RWPE2 (cell line): ENCODE measurements around the gene BSG.

Experiments used
- ATAC-seq: fragments of 200-7000 bp; cut with Tn5 transposase; 3 replicates; pipeline ENCODE4 v1.9.1; 2021; ENCODE audit warnings: low read depth
- DNase-seq: peaks from one replicate; pipeline ENCODE4 v3.0.0-alpha.2; 2020; ENCODE audit warnings: low spot score
- H3K27ac ChIP-seq: fragments of 450-650 bp; 2 replicates; pipeline ENCODE4 v1.5.1; 2017; ENCODE audit warnings: mild to moderate bottlenecking; ENCODE audit not compliant: poor library complexity, severe bottlenecking
- H3K27me3 ChIP-seq: fragments of 250-450 bp; sonication (Bioruptor Pico); 2 replicates; pipeline ENCODE4 v1.5.1; 2021; ENCODE audit warnings: mild to moderate bottlenecking, moderate library complexity; ENCODE audit not compliant: insufficient read depth, poor library complexity, severe bottlenecking
- H3K36me3 ChIP-seq: fragments of 250-450 bp; sonication (Bioruptor Pico); 2 replicates; pipeline ENCODE4 v1.5.1; 2020; ENCODE audit warnings: low read depth, mild to moderate bottlenecking, moderate library complexity
- H3K4me1 ChIP-seq: fragments of 250-450 bp; sonication (Bioruptor Pico); 2 replicates; pipeline ENCODE4 v1.5.1; 2021; ENCODE audit warnings: mild to moderate bottlenecking, moderate library complexity; ENCODE audit not compliant: insufficient read depth, poor library complexity, severe bottlenecking
- H3K4me3 ChIP-seq: fragments of 250-450 bp; sonication (Bioruptor Pico); 2 replicates; pipeline ENCODE4 v1.5.1; 2021; ENCODE audit warnings: mild to moderate bottlenecking, moderate library complexity; ENCODE audit not compliant: severe bottlenecking
- H3K9me3 ChIP-seq: fragments of 250-450 bp; sonication (Bioruptor Pico); 2 replicates; pipeline ENCODE4 v1.5.1; 2021; ENCODE audit warnings: mild to moderate bottlenecking, moderate library complexity; ENCODE audit not compliant: severe bottlenecking
- TF ChIP-seq, protein P1 (sequence below): fragments of 450-650 bp; IDR thresholded peaks from one replicate; pipeline ENCODE4 v1.5.1; 2017; ENCODE audit warnings: mild to moderate bottlenecking, moderate library complexity; ENCODE audit not compliant: poor library complexity, severe bottlenecking

BSG gene

GRCh38 chr19:595326-596262 lies 23.2 kb downstream of the BSG start:
- TF ChIP-seq, protein P1, sequence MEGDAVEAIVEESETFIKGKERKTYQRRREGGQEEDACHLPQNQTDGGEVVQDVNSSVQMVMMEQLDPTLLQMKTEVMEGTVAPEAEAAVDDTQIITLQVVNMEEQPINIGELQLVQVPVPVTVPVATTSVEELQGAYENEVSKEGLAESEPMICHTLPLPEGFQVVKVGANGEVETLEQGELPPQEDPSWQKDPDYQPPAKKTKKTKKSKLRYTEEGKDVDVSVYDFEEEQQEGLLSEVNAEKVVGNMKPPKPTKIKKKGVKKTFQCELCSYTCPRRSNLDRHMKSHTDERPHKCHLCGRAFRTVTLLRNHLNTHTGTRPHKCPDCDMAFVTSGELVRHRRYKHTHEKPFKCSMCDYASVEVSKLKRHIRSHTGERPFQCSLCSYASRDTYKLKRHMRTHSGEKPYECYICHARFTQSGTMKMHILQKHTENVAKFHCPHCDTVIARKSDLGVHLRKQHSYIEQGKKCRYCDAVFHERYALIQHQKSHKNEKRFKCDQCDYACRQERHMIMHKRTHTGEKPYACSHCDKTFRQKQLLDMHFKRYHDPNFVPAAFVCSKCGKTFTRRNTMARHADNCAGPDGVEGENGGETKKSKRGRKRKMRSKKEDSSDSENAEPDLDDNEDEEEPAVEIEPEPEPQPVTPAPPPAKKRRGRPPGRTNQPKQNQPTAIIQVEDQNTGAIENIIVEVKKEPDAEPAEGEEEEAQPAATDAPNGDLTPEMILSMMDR: no peak
- H3K36me3 ChIP-seq: no peaks in the 10 kb centered on the region
- no peaks in the 10 kb centered on the region for H3K4me1 ChIP-seq
- H3K27ac ChIP-seq: no peak overlapping the region
- H3K9me3 ChIP-seq: no peaks in the 10 kb centered on the region
- peaks cover 13% of the 10 kb centered on the region for H3K27me3 ChIP-seq
- DNase-seq (no peak), ATAC-seq (no peak; the same call in 2 of the 3 replicates)
- no peak overlapping the region for H3K4me3 ChIP-seq

GRCh38 chr19:596263-596655 lies 23.9 kb downstream of the BSG start:
- Histone ChIP-seq H3K27me3 (peaks cover 7% of the 10 kb centered on the region), H3K36me3 (no peaks in the 10 kb centered on the region), H3K4me3 (no peak overlapping the region), H3K9me3 (no peaks in the 10 kb centered on the region), H3K27ac (no peak overlapping the region), H3K4me1 (no peaks in the 10 kb centered on the region)
- DNase-seq (no peak), ATAC-seq (no peak)
- TF ChIP-seq, protein P1: no peak

- Histone ChIP-seq H3K4me3 (no peak overlapping the region), H3K9me3 (no peaks in the 10 kb centered on the region), H3K27me3 (no peaks in the 10 kb centered on the region), H3K27ac (no peak overlapping the region), H3K4me1 (no peaks in the 10 kb centered on the region), H3K36me3 (no peaks in the 10 kb centered on the region)
- no peak for ATAC-seq
- DNase-seq: no peak
- TF ChIP-seq, protein P1: no peak
Measured at GRCh38 chr19:597406-598315, 25.3 kb downstream of the BSG start.

DNA sequence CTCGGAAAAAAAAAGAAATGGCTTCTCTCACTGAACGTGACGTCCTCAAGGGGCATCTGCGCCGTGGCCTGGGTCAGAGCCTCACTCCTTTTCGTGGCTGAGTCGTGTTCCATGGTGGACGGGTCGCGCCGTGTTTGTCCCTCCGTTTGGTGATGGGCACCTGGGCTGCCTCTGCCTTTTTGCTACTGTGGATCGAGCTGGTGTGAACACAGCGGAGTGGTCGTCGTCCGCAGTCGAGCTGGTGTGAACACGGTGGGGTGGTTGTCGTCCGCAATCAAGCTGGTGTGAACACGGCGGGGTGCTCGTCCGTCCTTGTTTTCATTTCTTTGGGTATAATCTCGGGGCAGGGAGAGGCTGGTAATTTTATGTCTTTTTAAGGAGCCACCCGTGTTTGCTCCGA lies 28.9 kb downstream of the BSG start:
- TF ChIP-seq, protein P1: no peak
- no peaks in the 10 kb centered on the region for H3K36me3 ChIP-seq
- ATAC-seq: no peak

More for the DNA sequence above, 28.9 kb downstream of the BSG start:
- Histone ChIP-seq H3K9me3 (no peaks in the 10 kb centered on the region), H3K27me3 (no peaks in the 10 kb centered on the region), H3K4me1 (no peaks in the 10 kb centered on the region), H3K4me3 (no peak overlapping the region), H3K27ac (no peak overlapping the region)
- no peak for DNase-seq
